CD4-positive, CD25-positive, alpha-beta regulatory T cell (primary cell): Measurements from ENCODE around the gene PRAMEF18. TPM values are rescaled to one million over a fixed set of nuclear protein-coding genes. Genes with fewer than 3 reads are reported as not detected.
"Not testable (repeated sequence)": the region's sequence is repeated elsewhere in the genome, so short reads cannot be mapped to it uniquely, and the experiment has no call there.

Experiments
- ATAC-seq, 2 donors: fragments of 150-1000 bp; cut with Tn5 transposase; one replicate each; pipeline ENCODE4 v1.10.0; 2021; ENCODE audit warnings: low read depth in 2 of 2, moderate number of reproducible peaks in 2 of 2, moderate library complexity in 1 of 2
- DNase-seq, 3 donors: peaks; one replicate each; pipeline versions ENCODE4 v3.0.0 to v3.0.0-alpha.2; 2012 to 2022; ENCODE audit warnings: mixed read lengths in 1 of 3
- H3K27ac ChIP-seq: one replicate; pipeline ENCODE4 v1.7.0; 2013; ENCODE audit warnings: mild to moderate bottlenecking, low read length; ENCODE audit not compliant: insufficient read depth, poor library complexity, severe bottlenecking
- H3K27me3 ChIP-seq: one replicate; pipeline ENCODE4 v1.7.0; 2013; ENCODE audit warnings: low read length; ENCODE audit not compliant: control insufficient read depth, insufficient read depth
- H3K36me3 ChIP-seq: one replicate; pipeline ENCODE4 v1.7.0; 2013; ENCODE audit warnings: mild to moderate bottlenecking, low read length, moderate library complexity; ENCODE audit not compliant: control insufficient read depth, insufficient read depth
- H3K4me1 ChIP-seq: 2 replicates; pipeline ENCODE4 v1.7.0; 2013; ENCODE audit warnings: mild to moderate bottlenecking, low read length; ENCODE audit not compliant: insufficient read depth, control insufficient read depth, poor library complexity, severe bottlenecking
- H3K4me3 ChIP-seq: one replicate; pipeline ENCODE4 v1.7.0; 2013; ENCODE audit warnings: low read depth, mild to moderate bottlenecking, low read length, moderate library complexity
- H3K9me3 ChIP-seq, 2 experiments: 1 replicate in 1 of 2; 2 replicates in 1 of 2; pipeline ENCODE4 v1.7.0; 2013; ENCODE audit warnings: low read length in 2 of 2, mild to moderate bottlenecking in 1 of 2, moderate library complexity in 1 of 2; ENCODE audit not compliant: control insufficient read depth in 2 of 2
- H3K27ac Mint-ChIP-seq, 3 donors: one replicate each; pipeline ENCODE4 v1.8.0; 2020 to 2022; ENCODE audit warnings: mild to moderate bottlenecking in 3 of 3, mixed read lengths in 3 of 3, moderate library complexity in 2 of 3
- H3K27me3 Mint-ChIP-seq: one replicate; pipeline ENCODE4 v1.8.0; 2022; ENCODE audit warnings: mild to moderate bottlenecking, mixed read lengths
- H3K36me3 Mint-ChIP-seq: one replicate; pipeline ENCODE4 v1.8.0; 2020; ENCODE audit warnings: mixed read lengths
- H3K4me1 Mint-ChIP-seq, 4 donors: one replicate each; pipeline ENCODE4 v1.8.0; 2020 to 2022; ENCODE audit warnings: mixed read lengths in 4 of 4, mild to moderate bottlenecking in 1 of 4
- H3K4me3 Mint-ChIP-seq, 4 donors: one replicate each; pipeline ENCODE4 v1.8.0; 2020 to 2022; ENCODE audit warnings: mild to moderate bottlenecking in 4 of 4, mixed read lengths in 4 of 4, moderate library complexity in 3 of 4
- H3K9me3 Mint-ChIP-seq, 7 donors: one replicate each; pipeline ENCODE4 v1.8.0; 2020 to 2022; ENCODE audit warnings: mixed read lengths in 7 of 7, mild to moderate bottlenecking in 3 of 7, moderate library complexity in 2 of 7
- polyA plus RNA-seq, 4 donors: library from polyadenylated mRNA; unstranded; fragments of 300-500 nt; fragmentation: Illumina TruSeq; gene quantifications; one replicate each; pipeline ENCODE4 v1.2.3, GENCODE V29; 2021
- total RNA-seq: library from RNA; stranded (reverse); gene quantifications from one replicate; pipeline ENCODE4 v1.2.3, GENCODE V29; 2022

Gene PRAMEF18, protein sequence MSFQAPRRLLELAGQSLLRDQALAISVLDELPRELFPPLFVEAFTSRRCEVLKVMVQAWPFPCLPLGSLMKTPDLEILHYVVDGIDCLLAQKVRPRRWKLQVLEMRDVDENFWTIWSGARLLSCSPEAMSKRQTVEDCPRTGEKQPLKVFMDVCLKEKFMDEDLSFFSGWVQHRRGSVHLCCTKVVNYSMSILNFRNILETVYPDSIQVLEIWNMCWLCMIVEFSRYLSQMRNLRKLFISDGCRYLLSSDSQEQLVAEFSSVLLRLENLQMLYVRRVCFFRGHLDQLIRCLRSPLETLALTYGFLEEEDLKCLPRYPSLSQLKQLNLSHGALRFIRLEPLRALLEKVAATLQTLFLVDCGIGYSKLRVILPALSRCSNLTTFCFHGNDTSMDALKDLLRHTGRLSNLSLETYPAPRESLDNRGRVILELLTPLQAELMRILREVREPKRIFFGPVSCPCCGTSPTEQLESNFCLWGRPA
- total RNA-seq (not detected), polyA plus RNA-seq (not detected)

DNA sequence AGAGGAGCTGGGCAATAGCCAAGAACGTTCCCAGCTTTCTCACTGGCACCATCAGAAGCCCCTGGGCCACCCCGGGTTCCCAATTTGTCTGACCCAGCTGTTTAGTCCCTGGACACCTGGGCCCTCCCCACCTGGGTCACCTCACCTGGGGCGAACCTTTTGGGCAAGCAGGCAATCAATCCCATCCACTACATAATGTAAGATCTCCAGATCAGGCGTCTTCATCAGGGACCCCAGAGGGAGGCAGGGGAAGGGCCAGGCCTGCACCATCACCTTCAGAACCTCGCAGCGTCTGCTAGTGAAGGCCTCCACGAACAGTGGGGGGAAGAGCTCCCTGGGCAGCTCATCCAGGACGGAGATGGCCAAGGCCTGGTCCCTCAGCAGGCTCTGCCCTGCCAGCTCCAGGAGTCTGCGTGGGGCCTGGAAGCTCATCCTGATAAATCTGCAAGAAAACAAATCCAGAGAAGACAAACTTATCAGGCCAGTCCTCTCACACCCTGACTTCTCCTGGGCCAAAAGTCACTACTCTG, at the start of gene PRAMEF18:
Gene PRAMEF18, minus strand, starts transcription at position 480 of the 530 bp plus-strand sequence. Its CDS starts 48 bp downstream, at position 432.
- peak within 1 kb of the TSS in 1 of 3 donors; percentile 89 for H3K27ac Mint-ChIP-seq
- not testable (repeated sequence) for H3K36me3 ChIP-seq, H3K4me3 Mint-ChIP-seq, ATAC-seq, H3K9me3 Mint-ChIP-seq, H3K27ac ChIP-seq, H3K27me3 Mint-ChIP-seq, H3K4me1 Mint-ChIP-seq, H3K9me3 ChIP-seq, H3K27me3 ChIP-seq, H3K36me3 Mint-ChIP-seq, H3K4me1 ChIP-seq, DNase-seq, H3K4me3 ChIP-seq

DNA sequence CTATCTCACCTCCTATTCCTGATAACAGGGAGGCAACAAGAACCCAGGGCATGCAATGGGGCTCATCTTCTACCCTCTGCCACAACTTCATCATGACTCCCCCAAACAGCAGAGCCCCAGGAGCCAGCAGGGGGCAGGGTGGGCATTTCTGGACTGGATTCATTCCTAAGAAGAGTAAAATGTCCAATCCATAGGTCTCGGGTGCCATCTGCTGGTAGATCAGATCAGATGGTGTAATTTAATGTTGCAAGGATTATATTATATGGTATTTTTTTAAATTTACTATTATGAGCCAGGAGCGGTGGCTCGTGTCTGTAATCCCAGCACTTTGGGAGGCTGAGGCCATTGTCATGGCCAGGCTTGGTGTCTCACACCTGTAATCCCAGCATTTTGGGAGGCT, 39.2 kb upstream of the PRAMEF18 start:
- not testable (repeated sequence) for H3K4me3 Mint-ChIP-seq, H3K4me1 Mint-ChIP-seq, DNase-seq, H3K9me3 Mint-ChIP-seq, H3K27ac Mint-ChIP-seq, H3K4me1 ChIP-seq, H3K27me3 Mint-ChIP-seq, H3K4me3 ChIP-seq, H3K9me3 ChIP-seq, H3K36me3 Mint-ChIP-seq, H3K36me3 ChIP-seq, ATAC-seq, H3K27me3 ChIP-seq, H3K27ac ChIP-seq

- H3K4me1 Mint-ChIP-seq, H3K4me3 ChIP-seq, H3K9me3 Mint-ChIP-seq, H3K27ac Mint-ChIP-seq, H3K9me3 ChIP-seq, H3K27me3 ChIP-seq, H3K27ac ChIP-seq, DNase-seq, H3K36me3 ChIP-seq, H3K36me3 Mint-ChIP-seq, H3K4me1 ChIP-seq, H3K27me3 Mint-ChIP-seq, ATAC-seq, H3K4me3 Mint-ChIP-seq: not testable (repeated sequence)
These were observed 27.9 kb upstream of the PRAMEF18 start, which contains the start of gene PRAMEF5 for GRCh38 chr1:13253898-13254297. Gene PRAMEF5 (plus strand): TSS chr1:13254198. CDS start chr1:13259269, 5,071 bp downstream.

- H3K27ac Mint-ChIP-seq, H3K4me1 Mint-ChIP-seq, H3K36me3 Mint-ChIP-seq: not testable (repeated sequence)
These were observed 21.2 kb upstream of the PRAMEF18 start for GRCh38 chr1:13247122-13247521.

GRCh38 chr1:13246554-13246871, 20.6 kb upstream of the PRAMEF18 start:
- H3K36me3 ChIP-seq, DNase-seq, H3K4me1 Mint-ChIP-seq, H3K27me3 ChIP-seq, H3K27ac Mint-ChIP-seq, H3K9me3 ChIP-seq, H3K4me1 ChIP-seq, H3K27ac ChIP-seq, H3K36me3 Mint-ChIP-seq, H3K9me3 Mint-ChIP-seq, H3K4me3 Mint-ChIP-seq, H3K4me3 ChIP-seq, H3K27me3 Mint-ChIP-seq, ATAC-seq: not testable (repeated sequence)

More at GRCh38 chr1:13247122-13247521, 21.2 kb upstream of the PRAMEF18 start:
- not testable (repeated sequence) for H3K27me3 Mint-ChIP-seq, H3K4me3 ChIP-seq, H3K27me3 ChIP-seq, H3K4me3 Mint-ChIP-seq, H3K9me3 ChIP-seq, DNase-seq, H3K27ac ChIP-seq, H3K4me1 ChIP-seq, H3K36me3 ChIP-seq, ATAC-seq, H3K9me3 Mint-ChIP-seq

DNA sequence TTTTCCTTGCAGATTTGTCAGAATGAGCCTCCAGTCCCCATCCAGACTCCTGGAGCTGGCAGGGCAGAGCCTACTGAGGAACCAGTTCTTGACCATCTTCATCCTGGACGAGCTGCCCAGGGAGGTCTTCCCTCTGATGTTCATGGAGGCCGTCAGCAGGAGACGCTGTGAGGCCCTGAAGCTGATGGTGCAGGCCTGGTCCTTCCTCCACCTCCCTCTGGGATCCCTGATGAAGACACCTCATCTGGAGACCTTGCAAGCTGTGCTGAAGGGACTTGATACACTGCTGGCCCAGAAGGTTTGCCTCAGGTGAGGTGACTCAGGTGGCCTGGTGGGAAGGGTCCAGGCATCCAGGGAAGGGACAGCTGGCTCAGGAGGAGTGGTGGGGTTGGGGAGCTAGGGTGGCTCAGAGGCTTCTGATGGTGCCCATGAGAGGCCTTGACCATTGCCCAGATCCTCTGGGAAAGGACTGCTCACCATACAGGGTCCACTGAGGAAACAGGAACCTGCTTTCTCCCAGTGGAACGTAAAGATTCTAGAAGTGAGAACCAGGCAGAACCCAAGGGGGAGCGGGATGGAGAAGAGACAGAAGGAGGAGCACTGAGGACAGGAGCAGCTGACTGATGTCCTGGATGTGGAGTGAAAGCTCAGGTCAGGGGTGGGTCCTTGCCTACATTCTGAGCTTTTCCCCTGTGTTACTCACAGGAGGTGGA, 20.0 kb upstream of the PRAMEF18 start:
- H3K9me3 Mint-ChIP-seq, H3K4me1 ChIP-seq, H3K27ac Mint-ChIP-seq, H3K36me3 Mint-ChIP-seq, H3K36me3 ChIP-seq, H3K4me3 Mint-ChIP-seq, H3K4me1 Mint-ChIP-seq, H3K27me3 Mint-ChIP-seq, DNase-seq, H3K4me3 ChIP-seq, H3K9me3 ChIP-seq, ATAC-seq, H3K27ac ChIP-seq, H3K27me3 ChIP-seq: not testable (repeated sequence)

- not testable (repeated sequence) for H3K36me3 Mint-ChIP-seq, H3K9me3 Mint-ChIP-seq, H3K27ac ChIP-seq, H3K27me3 Mint-ChIP-seq, H3K27me3 ChIP-seq, ATAC-seq, H3K4me3 ChIP-seq, H3K4me3 Mint-ChIP-seq, H3K4me1 Mint-ChIP-seq, H3K9me3 ChIP-seq, H3K27ac Mint-ChIP-seq, DNase-seq, H3K4me1 ChIP-seq, H3K36me3 ChIP-seq
These were observed 17.7 kb upstream of the PRAMEF18 start for GRCh38 chr1:13243536-13244263.
